DMS79 (cell line): ENCODE results near the gene MDK.

Experiments used
- DNase-seq: peaks from one replicate; lab custom pipeline; 2025; lab: John Stamatoyannopoulos, UW

Gene MDK, protein sequence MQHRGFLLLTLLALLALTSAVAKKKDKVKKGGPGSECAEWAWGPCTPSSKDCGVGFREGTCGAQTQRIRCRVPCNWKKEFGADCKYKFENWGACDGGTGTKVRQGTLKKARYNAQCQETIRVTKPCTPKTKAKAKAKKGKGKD

DNA sequence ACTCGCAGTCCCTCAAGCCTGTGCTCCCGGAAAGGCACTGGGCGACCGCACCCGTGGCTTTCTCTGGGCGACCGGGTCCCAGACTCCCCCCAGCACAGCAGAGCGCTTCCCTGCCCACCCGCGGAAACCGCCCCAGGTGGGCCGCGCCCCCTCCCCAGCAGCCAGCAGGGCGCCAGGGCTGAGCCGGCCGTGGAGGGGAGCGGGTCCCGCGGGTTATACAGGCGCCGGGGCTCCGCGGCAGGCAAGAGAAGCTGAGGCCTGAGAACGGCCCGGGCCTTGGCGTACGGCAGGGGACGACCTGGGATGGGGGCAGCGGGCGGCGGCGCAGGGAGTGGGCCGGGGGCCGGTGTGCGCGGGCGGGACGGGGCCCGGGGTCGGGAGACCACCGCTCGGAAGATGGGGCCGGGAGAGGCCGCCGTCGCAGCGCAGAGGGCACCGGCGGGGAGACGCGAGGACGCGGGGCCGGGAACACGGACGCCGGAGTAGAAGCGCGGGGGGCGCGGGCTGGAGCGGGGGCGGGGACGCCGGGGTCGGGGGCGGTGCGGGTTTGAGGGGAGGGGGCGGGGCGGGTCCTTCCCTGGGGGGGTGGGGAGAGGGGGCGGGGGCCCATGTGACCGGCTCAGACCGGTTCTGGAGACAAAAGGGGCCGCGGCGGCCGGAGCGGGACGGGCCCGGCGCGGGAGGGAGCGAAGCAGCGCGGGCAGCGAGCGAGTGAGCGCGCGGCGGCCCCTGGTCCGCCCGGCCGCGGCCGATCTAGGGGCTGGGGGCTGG, at the start of gene MDK:
Gene MDK, plus strand, starts transcription at position 622 of the 771 bp plus-strand sequence. CDS start 389 bp downstream, outside the sequence.
- DNase-seq: peak; percentile 45

DNA sequence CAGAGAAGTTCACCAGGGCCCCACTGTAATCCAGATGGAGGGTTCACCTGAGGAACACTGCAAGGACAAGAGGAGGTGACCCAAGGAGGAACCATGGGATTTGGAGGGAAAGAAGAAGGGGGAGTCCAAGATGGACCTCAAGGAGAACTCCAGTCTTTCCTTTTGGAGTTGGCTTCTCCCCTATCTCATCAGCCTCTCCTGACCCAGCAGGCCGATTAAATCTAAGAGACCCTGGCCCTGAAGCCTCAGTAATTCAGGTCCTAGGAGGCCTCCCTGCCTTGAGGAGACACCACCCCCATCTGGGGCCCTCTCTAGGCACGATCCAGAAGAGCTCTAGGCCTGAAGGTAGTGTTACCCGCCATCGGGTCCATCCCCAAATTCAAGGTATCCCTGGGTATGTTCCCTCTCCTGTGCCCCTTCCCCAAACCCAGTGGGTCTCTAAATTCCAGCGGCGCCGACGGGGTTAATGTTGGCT, 49.3 kb upstream of the MDK start:
- no peak for DNase-seq

DNA sequence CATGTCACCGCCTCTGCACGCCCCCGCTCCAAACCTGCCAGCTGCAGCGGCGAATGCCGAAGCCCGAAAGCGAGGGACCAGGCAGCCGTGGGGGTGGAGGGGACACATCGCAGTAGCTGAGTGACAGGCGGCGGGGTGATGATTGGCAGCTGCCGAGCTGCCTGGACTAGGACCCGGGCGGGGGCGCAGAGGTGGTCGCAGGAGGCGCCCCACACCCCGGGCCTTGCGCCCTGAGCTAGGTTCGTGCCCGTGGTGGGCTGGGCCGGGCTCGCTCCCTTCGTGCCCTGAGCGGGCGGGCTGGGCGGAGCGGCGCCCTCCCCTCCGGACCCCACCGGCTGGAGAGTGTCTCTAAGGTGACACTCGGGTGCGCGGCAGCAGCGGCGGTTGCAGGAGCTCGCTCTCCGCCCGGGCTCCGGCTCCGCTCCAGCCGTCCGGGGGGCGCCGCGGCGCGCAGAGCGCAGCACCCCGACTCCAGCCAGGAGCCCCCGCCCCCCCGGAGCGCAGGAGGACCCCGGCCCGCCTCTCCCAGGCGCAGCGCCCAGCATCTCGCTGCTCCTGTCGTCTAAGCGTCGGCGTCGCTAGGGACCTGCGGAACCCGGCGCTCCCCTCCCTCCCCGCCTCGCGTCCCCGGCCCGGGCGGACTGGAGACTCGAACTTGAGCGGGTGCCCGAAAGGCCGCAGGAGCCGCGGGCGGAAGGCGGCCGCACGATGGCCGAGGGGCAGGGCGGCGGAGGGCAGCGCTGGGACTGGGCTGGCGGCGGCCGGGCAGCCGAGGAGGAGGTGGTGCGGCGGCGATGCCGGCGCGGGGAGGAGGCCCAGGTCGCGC, 48.7 kb upstream of the MDK start:
- DNase-seq: no peak

DNA sequence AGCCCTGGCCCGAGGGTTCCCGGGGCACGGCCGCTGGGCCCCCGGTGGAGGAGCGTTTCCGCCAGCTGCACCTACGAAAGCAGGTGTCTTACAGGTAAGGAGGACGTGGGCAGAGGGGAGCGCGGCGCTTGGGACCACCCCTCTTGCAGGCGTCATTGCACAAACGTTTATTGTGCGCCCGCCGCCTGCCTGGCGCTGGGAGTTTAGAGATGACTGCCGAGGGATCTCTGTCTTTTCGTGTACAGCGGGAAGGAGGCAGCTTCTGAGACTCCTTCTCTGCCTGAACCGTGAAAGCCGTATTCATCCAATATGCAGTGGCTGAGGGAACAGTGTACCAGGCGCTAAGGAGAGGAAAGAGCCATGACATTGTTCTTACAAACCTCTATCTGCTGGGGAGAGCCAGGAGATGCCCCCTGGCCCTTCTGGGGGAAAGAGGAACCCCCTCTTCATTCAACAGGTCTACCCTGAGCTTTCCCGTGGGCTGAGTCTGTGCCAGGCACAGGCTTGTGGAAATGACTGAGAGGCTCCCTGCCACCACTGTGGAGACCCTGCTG, 48.0 kb upstream of the MDK start:
- peak; percentile 43 for DNase-seq

DNA sequence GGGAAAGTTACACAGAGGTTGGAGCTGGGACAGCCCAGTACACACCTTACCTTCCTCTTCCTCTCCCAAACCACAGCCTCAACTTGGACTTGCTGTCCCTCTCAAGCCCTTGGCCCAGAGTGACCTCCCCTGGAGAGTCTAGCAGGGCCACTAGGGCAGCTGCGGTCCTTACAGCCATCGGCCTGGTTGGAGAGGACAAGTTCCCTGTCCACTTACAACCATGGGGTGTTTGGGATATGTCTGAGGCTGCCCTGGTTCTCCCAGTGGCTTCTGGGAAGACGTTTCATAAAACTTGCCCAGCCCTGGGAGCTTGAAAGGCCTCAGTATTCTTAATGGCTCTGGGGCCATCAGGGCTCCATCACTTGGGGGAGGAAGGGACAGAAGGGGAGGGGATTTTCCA, 47.3 kb upstream of the MDK start:
- no peak for DNase-seq

DNA sequence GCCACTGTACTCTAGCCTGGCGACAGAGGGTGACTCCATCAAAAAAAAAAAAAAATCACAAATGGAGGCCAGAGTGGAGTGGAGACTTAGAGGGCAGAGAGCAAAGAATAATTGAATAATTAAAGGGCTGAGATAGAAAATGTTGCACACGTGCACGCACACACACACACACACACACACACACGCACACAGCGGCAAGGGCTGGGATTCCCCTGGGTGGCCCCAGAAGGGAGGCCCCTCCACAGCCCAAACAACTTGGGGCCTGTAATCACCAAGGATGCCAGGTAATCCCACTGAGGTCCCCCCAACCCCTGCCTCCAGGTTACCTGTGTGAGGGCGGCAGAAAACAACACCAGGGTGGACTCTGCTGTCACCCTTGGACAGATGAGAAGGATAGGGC, 46.2 kb upstream of the MDK start:
- DNase-seq: no peak

DNA sequence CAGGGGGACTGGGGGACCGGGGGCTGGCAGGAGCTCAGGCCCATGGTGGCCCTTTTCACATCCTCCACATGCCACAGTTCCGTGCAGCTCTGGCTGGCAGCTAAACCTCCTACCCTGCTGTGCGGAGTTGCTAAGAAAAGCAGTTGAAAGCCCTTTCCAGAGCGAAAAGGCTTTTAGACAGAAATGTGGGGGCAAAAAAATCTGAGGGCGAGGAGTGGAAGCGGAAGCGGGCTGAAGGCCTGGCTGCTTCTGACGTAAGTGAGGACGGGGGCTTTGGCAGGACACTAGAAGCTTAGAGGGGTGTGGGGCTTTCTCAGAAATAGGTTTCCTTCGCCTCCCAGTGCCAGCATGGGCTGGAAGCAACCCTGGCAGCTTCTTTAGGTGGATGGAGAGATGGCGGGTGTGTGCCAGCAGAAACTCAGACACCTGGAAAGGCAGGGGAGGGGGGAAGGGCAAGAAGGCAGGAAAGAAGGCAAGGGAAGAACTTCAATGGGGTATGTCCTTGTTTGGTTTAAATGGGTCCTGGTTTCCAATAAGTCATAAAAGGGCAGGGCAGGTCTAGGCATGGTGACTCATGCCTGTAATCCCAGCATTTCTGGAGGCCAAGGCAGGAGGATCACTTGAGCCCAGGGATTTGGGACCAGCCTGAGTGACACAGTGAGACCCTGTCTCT, 45.4 kb upstream of the MDK start:
- DNase-seq: no peak

DNA sequence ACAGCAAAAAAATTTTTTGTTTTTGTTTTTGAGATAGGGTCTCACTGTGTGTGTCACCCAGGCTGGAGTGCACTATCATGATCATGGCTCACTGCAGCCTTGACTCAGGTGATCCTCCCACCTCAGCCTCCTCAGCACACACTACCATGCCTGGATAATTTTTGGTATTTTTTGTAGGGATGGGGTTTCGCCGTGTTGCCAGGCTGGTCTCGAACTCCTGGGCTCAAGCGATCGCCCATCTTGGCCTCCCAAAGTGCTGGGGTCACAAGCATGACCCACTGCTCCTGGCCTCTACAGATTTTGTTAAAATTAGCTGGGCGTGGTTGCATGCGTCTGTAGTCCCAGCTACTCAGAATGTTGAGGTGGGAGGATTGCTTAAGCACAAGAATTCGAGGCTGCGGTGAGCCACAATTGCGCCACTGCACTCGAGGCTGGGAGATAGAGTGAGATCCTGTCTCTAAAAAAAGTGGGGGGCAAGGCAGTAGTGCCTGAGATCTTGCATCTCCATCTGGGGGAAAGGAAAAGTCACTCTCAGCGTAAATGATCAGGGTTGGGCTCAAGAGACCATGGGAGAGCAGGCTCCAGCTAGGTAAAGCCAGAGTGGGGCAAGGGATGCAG, 44.8 kb upstream of the MDK start:
- no peak for DNase-seq

DNA sequence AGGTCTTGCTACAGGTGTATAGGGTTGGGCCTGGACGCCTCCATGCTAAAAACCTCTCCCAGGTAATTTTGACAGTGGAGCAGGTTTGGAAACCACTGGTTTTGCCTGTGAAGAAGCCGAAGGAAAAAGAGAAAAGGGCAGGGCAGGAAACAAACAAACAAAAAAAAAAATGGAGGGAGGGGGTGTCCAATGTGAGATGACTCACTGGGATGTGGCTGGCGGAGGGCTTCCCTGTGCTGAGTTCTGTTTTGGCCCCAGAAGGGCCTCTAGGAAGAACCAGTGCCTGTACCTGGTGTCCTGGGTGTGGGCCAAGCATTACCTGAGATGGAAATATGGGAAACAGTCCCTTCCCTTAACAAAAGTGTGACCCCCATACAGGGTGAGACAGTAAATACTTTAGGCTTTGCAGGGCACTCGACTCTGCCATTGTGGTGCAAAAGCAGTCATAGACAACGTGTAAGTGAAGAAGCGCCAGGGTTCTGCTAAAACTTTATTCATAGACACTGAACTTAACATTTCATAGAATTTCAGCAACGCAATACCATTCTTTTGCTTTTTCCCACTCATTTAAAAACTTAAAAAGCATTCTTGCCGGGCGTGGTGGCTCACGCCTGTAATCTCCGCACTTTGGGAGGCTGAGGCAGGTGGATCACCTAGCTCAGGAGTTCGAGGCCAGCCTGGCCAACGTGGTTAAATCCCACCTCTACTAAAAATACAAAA, 43.7 kb upstream of the MDK start:
- no peak for DNase-seq

DNA sequence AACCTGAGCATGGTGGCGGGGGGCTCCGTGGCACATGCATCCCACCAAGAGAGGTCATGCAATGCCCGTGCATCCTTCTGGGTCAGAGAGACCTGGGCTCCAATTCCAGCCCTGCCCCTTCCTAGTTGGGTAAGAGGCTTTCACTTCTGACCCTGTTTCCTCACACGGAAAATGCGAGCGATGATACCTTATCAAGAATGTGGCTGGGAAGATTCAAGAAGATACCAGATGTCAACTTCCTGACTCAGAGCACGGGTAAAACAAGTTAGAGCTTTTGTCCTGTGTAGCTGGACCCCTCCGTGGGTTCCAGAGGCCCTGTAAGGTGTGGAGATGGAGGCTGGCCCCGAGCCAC, 42.9 kb upstream of the MDK start:
- no peak for DNase-seq

DNA sequence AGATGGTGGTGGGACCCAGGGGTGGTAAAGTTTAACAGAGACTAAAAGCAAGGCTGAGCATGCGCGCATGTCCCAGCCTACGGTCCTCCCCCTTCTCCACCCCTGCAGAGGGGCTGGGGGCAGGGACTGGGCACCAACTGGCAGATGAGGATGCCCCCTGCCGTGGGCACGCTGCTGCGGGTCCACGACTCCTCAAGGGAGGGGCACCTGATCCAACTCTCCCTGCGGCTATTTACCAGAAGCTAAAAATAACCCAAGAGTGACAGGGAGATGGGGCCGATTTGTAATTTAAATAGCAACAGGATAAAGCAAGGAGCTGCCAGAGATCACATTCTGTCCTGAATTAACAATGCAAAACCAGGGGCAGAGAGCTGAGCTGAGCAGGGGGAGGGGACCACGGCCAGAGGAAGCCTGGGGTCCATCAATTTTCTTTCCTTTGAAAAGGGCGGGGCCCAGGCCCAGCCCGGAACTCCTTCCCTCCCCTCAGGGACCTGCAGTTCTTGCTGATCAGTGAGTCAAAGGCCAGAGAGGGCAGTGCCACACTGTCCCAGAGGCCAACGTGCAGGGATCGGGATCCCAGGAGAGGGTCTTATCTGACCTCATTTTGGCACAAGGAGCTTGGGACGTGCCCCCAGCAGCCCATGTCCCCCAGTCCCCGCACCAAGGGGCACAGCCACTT, 42.3 kb upstream of the MDK start:
- peak; percentile 70 for DNase-seq

DNA sequence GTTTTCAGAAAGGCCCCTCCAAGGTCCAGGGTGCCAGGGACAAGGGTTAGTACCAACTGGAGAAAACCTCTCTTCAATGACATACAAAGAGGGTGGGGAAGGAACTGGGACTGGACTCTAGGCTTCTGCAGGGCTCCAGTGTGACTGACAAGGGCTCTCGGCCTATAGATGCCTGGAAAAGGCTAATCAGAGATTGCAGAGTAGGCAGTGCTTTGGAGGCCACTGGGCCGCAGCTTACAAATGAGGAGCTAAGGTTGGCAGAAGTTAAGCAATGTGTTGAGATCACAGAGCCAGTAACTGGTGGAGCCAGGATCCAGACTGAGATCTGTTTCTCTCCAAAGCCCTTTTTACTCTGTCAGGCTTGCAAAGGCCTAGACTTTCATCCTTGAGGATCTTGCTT, 41.7 kb upstream of the MDK start:
- DNase-seq: no peak

DNA sequence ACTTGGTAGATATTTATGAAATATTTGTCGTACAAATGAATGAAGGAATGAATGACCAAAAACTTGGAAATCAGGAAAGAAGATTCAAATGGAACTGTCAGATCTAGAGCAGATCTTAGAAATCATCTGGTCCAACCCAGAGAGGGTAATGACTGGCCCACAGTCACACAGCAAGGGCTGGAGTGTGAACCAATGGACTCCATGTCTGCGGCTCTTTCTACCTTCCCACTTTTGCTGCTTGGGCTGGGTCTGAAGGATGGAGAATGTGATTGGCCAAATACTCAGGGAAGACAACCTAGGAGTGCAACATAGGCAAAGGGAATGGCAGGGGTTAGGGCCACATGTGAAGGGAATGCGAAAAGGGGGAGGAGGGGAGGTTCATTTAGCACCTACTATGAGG, 40.0 kb upstream of the MDK start:
- no peak for DNase-seq

DNA sequence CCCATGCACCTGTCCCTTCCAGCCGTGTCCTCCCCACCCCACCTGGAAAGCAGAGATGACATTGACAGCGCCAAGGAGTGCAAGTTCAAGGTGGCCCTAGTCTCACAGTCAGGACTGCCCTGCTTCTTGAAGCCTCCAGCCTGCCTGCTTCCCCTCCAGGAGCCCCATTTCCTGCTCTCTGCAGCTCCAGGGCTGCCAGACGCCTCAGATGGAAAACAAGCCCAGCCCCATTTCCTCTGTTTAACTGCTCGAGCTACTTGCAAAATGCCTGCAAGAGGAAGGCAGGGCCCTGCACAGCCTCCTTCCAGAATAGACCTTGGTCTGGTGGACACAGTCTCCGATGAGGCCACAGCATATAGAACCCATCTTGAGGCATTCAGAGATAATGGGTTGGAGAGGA, 39.2 kb upstream of the MDK start:
- no peak for DNase-seq

DNA sequence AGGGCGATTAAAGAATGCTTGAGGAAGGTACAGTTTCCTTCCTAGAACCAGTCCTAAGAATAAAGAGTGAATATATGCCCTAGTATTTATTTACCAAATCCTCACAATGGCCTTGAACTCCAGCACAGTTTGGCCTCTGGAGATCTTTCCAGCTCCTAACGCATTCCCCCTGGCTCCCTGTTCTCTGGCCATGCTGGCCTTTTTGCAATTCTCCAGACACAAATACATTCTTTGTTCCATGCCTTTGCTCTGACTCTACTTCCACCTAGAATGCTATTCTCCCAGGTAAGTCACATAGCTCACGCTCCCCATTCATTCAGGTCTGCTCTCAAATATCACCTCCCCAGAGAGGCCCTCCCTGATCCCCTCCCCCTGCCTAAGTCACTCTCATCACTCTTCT, 37.9 kb upstream of the MDK start:
- no peak for DNase-seq

DNA sequence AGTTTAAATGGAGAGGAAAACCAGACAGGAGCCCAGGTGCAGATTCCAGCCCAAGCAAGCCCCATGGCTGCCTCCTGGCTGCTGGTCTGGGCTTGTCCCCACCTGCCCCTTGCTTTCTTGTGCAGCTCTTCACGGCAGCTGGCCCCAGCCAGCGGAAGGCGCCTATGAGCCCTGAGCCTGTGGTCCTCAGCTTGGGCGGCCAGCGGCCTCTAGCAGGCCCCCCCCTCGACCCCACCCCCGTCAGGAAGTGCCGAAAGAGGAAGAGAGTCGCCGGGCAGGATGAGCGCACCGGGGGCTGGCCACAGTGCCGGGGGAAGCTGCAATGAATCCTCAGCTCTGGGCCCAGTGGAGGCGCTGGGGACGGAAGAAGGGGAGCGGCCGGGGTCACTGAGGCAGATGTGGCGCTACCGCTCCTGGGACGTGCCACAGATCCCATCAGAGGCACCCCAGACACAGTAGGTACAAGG, 36.3 kb upstream of the MDK start:
- DNase-seq: peak; percentile 89

DNA sequence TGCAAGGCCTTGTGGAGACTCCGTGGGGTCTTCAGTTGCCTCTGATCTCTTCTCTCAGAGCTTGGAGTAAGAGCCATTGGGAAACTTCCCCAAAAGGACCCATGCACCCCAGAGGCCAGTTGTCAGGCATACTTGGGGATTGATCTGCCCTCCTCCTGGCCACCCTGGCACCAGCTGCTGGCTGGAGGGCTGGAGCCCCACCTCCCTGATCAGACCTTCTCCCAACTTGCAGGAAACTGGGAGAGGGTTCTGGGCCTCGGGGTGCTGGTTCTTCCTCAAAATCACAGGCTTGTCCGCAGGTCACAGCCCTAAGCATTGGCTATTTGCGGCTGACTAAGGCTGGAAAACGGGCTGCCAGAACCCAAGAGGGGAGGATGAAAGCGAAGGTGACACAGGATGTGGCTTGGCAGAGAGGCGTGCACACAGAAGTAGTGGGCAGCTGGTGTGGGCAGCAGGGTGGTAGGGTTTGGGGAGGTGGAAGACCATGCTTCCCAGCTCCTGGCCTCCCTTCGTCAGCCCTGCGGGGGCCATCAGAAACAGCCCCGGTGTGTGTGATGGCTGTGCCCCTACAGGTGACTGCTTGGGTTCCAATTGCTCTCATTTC, 35.5 kb upstream of the MDK start:
- DNase-seq: no peak

DNA sequence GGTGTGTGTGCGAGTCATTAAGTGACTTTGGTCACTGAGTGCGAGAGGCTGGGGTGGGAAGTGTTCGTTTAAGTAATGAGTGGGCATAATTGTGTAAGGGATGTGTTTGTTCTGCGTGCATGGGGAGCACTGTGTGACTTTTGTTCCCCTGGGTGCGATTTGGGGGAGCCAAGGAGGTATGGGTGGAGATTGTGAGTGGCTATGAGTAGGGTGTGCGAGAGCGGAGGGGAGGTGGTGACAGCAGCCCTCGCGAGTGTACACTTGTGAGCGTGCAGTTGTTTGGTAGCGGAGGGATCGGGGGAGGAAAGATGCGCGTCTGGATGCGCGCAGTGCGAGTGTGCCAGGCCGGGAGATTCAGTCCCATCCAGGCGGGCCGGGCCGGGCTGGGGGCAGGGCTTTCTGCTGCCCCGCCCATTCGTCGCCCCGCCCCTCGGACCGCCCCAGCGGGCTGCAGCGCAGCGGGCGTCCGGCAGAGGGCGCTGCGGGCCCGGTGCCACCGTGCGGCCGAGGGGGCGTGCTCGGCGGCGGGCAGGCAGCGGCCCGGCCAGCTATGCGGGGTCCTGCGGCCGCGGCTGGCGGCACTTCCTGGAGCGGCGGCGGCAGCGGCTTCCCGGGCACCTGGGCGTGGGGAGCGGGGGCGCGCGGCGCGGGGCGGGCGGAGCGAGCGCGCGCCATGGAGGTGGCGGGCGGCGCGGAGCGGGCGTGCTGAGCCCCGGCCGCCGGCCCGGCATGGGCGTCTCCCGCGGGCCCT, 34.4 kb upstream of the MDK start, which contains the start of gene DGKZ:
Gene DGKZ, plus strand, starts transcription at position 578 of the 751 bp plus-strand sequence. CDS start 197 bp downstream, outside the sequence.
- DNase-seq: peak; percentile 39
